HFF-Myc (cell line): ENCODE data around the gene LRP2.
"Not testable (repeated sequence)": the region's sequence is repeated elsewhere in the genome, so short reads cannot be mapped to it uniquely, and the experiment has no call there.

Experiments used
- DNase-seq: peaks from one replicate; pipeline ENCODE4 v3.0.0-alpha.2; 2011; ENCODE audit warnings: low read depth; ENCODE audit errors: extremely low read depth
- H3K4me3 ChIP-seq: replicated peaks from 2 replicates; pipeline ENCODE4 v1.5.1; 2011; ENCODE audit warnings: low read depth, mild to moderate bottlenecking, control low read depth, low read length
- CTCF ChIP-seq: IDR thresholded peaks from 2 replicates; pipeline ENCODE4 v1.5.1; 2012; ENCODE audit warnings: mild to moderate bottlenecking, low read depth, low read length, control low read depth; ENCODE audit errors: missing control alignments

LRP2 gene

GRCh38 chr2:169287666-169288065 is 74.7 kb downstream of the LRP2 start:
- TF ChIP-seq CTCF: no peak
- no peak overlapping the region for H3K4me3 ChIP-seq
- DNase-seq: no peak

GRCh38 chr2:169286624-169287231 is 75.6 kb downstream of the LRP2 start:
- no peak overlapping the region for H3K4me3 ChIP-seq
- no peak for TF ChIP-seq CTCF
- DNase-seq: no peak

GRCh38 chr2:169285531-169286235 is 76.7 kb downstream of the LRP2 start:
- no peak for DNase-seq
- no peak for TF ChIP-seq CTCF
- no peak overlapping the region for H3K4me3 ChIP-seq

- DNase-seq: no peak
- no peak overlapping the region for H3K4me3 ChIP-seq
- no peak for TF ChIP-seq CTCF
These were observed 81.8 kb downstream of the LRP2 start for GRCh38 chr2:169280502-169280901.

- TF ChIP-seq CTCF: no peak
- H3K4me3 ChIP-seq: no peak overlapping the region
- DNase-seq: no peak
These were observed 86.5 kb downstream of the LRP2 start for GRCh38 chr2:169275696-169276444.

GRCh38 chr2:169272010-169272409 is 90.3 kb downstream of the LRP2 start:
- TF ChIP-seq CTCF: no peak
- no peak for DNase-seq
- H3K4me3 ChIP-seq: no peak overlapping the region

GRCh38 chr2:169270574-169270973 is 91.8 kb downstream of the LRP2 start:
- DNase-seq, H3K4me3 ChIP-seq: not testable (repeated sequence)
